ENCODE results near the gene ARHGAP24. TPM values are rescaled to one million over a fixed set of nuclear protein-coding genes. Genes with fewer than 3 reads are reported as not detected.

Gene ARHGAP24
- total RNA-seq, 1 experiment from 2014 or later, result 1.3 TPM

GRCh38 chr4:85805891-85806290 is 330.9 kb downstream of the ARHGAP24 start:
- no TSS peak for BruUV-seq (replicated peaks)
- CTCF ChIA-PET, result interaction anchor here (2.4 kb wide), 1 partner anchor 9 kb away, joined by 14 read pairs; no protein-coding TSS in a partner anchor
- no peaks in the 10 kb centered on the region for H3K9me2 ChIP-seq (ENCODE audit: insufficient read depth)
- H3K4me2 ChIP-seq (ENCODE audit: low read length), result no peak overlapping the region
- DNase-seq (ENCODE audit: low read depth, low spot score) (no peak), ATAC-seq (no peak)
- H4K20me1 ChIP-seq (ENCODE audit: insufficient read depth), result no peaks in the 10 kb centered on the region
- RAD21 ChIA-PET (ENCODE audit: low non-redundant PET in 1 of 2, low total read pairs in 2 of 2, uncharacterized antibody in 2 of 2, unreplicated experiment in 2 of 2), result no interaction called here
- H3K4me3 ChIP-seq (replicated peaks in 1 of 2; ENCODE audit: low read depth in 1 of 2, low read length in 2 of 2), result no peak overlapping the region
- H3K4me1 ChIP-seq (ENCODE audit: control insufficient read depth in 1 of 2, insufficient read depth in 2 of 2, low read length in 2 of 2), result no peaks in the 10 kb centered on the region
- H3K27me3 ChIP-seq (ENCODE audit: insufficient read depth, low read length), result no peaks in the 10 kb centered on the region
- POLR2A ChIA-PET, result interaction anchor here (1.1 kb wide), 1 partner anchor 9 kb away, joined by 3 read pairs; no protein-coding TSS in a partner anchor
- TF ChIP-seq, protein P1, sequence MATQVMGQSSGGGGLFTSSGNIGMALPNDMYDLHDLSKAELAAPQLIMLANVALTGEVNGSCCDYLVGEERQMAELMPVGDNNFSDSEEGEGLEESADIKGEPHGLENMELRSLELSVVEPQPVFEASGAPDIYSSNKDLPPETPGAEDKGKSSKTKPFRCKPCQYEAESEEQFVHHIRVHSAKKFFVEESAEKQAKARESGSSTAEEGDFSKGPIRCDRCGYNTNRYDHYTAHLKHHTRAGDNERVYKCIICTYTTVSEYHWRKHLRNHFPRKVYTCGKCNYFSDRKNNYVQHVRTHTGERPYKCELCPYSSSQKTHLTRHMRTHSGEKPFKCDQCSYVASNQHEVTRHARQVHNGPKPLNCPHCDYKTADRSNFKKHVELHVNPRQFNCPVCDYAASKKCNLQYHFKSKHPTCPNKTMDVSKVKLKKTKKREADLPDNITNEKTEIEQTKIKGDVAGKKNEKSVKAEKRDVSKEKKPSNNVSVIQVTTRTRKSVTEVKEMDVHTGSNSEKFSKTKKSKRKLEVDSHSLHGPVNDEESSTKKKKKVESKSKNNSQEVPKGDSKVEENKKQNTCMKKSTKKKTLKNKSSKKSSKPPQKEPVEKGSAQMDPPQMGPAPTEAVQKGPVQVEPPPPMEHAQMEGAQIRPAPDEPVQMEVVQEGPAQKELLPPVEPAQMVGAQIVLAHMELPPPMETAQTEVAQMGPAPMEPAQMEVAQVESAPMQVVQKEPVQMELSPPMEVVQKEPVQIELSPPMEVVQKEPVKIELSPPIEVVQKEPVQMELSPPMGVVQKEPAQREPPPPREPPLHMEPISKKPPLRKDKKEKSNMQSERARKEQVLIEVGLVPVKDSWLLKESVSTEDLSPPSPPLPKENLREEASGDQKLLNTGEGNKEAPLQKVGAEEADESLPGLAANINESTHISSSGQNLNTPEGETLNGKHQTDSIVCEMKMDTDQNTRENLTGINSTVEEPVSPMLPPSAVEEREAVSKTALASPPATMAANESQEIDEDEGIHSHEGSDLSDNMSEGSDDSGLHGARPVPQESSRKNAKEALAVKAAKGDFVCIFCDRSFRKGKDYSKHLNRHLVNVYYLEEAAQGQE (IDR thresholded peaks at IDR 0.05; ENCODE audit: low read depth), result no peak
- TF ChIP-seq ZBTB33 (IDR thresholded peaks at IDR 0.05; ENCODE audit: extremely low read depth, insufficient replicate concordance, low read length) (no peak), MAX (IDR thresholded peaks at IDR 0.05) (no peak), ZFX (IDR thresholded peaks at IDR 0.05) (no peak), CTCF (IDR thresholded peaks at IDR 0.05 in 2 of 3, conservative IDR thresholded peaks at IDR 0.05 in 1 of 3; ENCODE audit: borderline replicate concordance in 1 of 3, insufficient read depth in 1 of 3, low read depth in 2 of 3, low read length in 2 of 3) (no peak), CEBPB (IDR thresholded peaks at IDR 0.05; ENCODE audit: low read depth) (no peak), ZNF274 (IDR thresholded peaks at IDR 0.05; ENCODE audit: low read depth, low read length) (no peak), EZH2phosphoT487 (IDR thresholded peaks at IDR 0.05; ENCODE audit: borderline replicate concordance) (no peak), RAD21 (IDR thresholded peaks at IDR 0.05; ENCODE audit: low read depth) (no peak), JUND (IDR thresholded peaks at IDR 0.05) (no peak), YY1 (IDR thresholded peaks at IDR 0.05; ENCODE audit: extremely low read depth, insufficient replicate concordance, low read depth, low read length) (no peak), ELF1 (IDR thresholded peaks at IDR 0.05; ENCODE audit: borderline replicate concordance, low read depth) (no peak), SP1 (IDR thresholded peaks at IDR 0.05; ENCODE audit: low read depth) (no peak), TCF7L2 (IDR thresholded peaks at IDR 0.05; ENCODE audit: borderline replicate concordance, extremely low read depth, insufficient read depth, insufficient read length) (no peak), POLR2AphosphoS5 (IDR thresholded peaks at IDR 0.05; ENCODE audit: low read depth, low read length) (no peak)
- no peak overlapping the region for H3K9ac ChIP-seq (ENCODE audit: low read length)
- intact Hi-C loops (cut with micrococcal nuclease), result no loop called here
- no peak overlapping the region for H3K27ac ChIP-seq (ENCODE audit: low read depth, low read length)
- no peaks in the 10 kb centered on the region for H3K79me2 ChIP-seq (ENCODE audit: insufficient read depth, low read length)
- no peaks in the 10 kb centered on the region for H3K9me3 ChIP-seq (ENCODE audit: control insufficient read depth in 1 of 2, insufficient read depth in 1 of 2, low read depth in 1 of 2, low read length in 2 of 2)
- H2AFZ ChIP-seq (ENCODE audit: low read depth, low read length, poor library complexity, severe bottlenecking), result no peak overlapping the region
- H3K36me3 ChIP-seq (ENCODE audit: control insufficient read depth in 1 of 2, insufficient read depth in 2 of 2, low read length in 2 of 2), result no peaks in the 10 kb centered on the region
